GM23248 (cell line): ENCODE data around the gene MACROD2.

Source experiments
- EZH2 ChIP-seq: fragments of 200-600 bp; sonication (generic); IDR thresholded peaks from 2 replicates; pipeline ENCODE4 v1.6.1; 2018; ENCODE audit warnings: antibody characterized with exemption, mild to moderate bottlenecking; ENCODE audit not compliant: insufficient read depth, poor library complexity, severe bottlenecking
- EZH2phosphoT487 ChIP-seq: fragments of 200-600 bp; sonication (generic); IDR thresholded peaks from 2 replicates; pipeline ENCODE4 v1.6.1; 2018; ENCODE audit warnings: antibody characterized with exemption, moderate library complexity, mild to moderate bottlenecking, low read depth; ENCODE audit not compliant: insufficient read depth

GRCh38 chr20:15318682-15319081 lies 1323.4 kb downstream of the MACROD2 start:
- TF ChIP-seq EZH2: no peak
- TF ChIP-seq EZH2phosphoT487: no peak
